Measurements from ENCODE around the gene HS3ST2. TPM values are rescaled to one million over a fixed set of nuclear protein-coding genes. Genes with fewer than 3 reads are reported as not detected.
"Not testable (repeated sequence)": the region's sequence is repeated elsewhere in the genome, so short reads cannot be mapped to it uniquely, and the experiment has no call there.

The HS3ST2 gene
- total RNA-seq, 2 donors from 2014 or later: 7.3 to 17.8 TPM

DNA sequence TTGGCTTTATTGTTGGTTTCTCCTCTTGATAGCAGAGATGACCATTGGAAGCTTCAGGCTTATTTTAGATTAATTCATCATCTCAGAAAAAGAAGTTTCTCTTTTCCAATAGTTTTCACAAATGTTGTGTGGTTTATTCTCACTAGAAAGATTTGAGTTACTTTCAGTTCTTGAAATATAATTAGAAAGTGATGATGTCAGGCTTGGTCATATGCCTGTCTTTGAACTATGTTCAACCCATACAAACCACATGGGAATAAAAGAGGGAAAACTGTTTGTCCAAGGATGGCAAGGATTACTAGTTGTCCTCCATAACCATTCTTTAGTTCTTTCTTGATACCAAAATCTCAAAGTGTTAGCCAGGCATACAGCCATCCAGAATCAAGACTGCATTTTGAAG is 3.7 kb upstream of the HS3ST2 start:
- Histone ChIP-seq H3K27me3 (replicated peaks; ENCODE audit: insufficient read depth) (no peaks in the 10 kb centered on the region), H3K36me3 (no peaks in the 10 kb centered on the region), H3K9me3 (no peaks in the 10 kb centered on the region), H3K27ac (no peak overlapping the region), H3K4me1 (ENCODE audit: control insufficient read depth in 1 of 2, low read depth in 2 of 2) (peaks cover 4% of the 10 kb centered on the region in 2 donors), H3K4me3 (no peak overlapping the region)
- no peak for DNase-seq (ENCODE audit: low spot score)
- ATAC-seq (ENCODE audit: insufficient number of reproducible peaks, low FRiP score, low read depth): no peak
- TF ChIP-seq, protein P1, sequence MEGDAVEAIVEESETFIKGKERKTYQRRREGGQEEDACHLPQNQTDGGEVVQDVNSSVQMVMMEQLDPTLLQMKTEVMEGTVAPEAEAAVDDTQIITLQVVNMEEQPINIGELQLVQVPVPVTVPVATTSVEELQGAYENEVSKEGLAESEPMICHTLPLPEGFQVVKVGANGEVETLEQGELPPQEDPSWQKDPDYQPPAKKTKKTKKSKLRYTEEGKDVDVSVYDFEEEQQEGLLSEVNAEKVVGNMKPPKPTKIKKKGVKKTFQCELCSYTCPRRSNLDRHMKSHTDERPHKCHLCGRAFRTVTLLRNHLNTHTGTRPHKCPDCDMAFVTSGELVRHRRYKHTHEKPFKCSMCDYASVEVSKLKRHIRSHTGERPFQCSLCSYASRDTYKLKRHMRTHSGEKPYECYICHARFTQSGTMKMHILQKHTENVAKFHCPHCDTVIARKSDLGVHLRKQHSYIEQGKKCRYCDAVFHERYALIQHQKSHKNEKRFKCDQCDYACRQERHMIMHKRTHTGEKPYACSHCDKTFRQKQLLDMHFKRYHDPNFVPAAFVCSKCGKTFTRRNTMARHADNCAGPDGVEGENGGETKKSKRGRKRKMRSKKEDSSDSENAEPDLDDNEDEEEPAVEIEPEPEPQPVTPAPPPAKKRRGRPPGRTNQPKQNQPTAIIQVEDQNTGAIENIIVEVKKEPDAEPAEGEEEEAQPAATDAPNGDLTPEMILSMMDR (IDR thresholded peaks at IDR 0.05): no peak

DNA sequence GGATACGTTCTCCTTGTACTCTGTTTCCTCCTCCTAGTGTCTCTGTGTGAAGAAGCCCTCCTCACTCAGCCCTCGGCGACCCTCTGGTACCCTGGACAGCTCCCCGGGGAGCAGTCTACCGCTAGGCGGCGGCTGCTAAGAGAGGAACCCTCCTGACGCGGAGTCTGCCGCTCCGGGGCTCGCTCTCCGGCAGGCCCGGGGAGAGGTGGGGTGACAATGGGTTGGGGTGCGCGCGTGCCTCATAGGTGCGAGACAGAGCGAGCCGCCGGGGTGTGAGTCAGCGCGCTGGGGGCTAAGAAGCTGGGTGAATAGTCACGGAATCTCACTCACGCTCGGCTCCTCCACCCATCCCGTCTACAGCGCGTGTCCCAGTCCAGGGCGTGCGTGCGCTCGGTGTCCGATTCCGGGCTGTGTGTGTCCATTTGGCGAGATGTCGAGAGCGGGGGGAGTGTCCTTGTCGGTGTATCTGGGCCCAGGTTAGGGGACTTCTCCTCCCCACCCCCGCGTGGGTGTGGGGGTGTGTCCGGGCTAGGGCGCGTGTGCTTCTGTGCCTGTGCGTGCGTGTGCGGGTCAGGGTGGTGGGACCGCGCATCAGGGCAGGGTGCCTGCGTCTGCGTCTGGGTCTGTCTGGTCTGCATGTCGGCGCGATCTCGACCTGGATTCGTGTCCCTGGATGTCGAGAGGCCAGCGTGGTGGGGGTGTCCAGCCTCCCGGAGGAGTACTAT is 577 bp upstream of the HS3ST2 start:
- no peaks in the 10 kb centered on the region for H3K36me3 ChIP-seq
- TF ChIP-seq, protein P1 (IDR thresholded peaks at IDR 0.05): peak; percentile 77
- H3K9me3 ChIP-seq: no peaks in the 10 kb centered on the region
- peak overlapping the region; percentile 79 for H3K4me3 ChIP-seq
- H3K27ac ChIP-seq: peak overlapping the region; percentile 45 to 48
- DNase-seq (ENCODE audit: low spot score) (peak; percentile 27), ATAC-seq (ENCODE audit: insufficient number of reproducible peaks, low FRiP score, low read depth) (no peak)
- no peaks in the 10 kb centered on the region for H3K27me3 ChIP-seq (replicated peaks; ENCODE audit: insufficient read depth)
- H3K4me1 ChIP-seq (ENCODE audit: control insufficient read depth in 1 of 2, low read depth in 2 of 2): peaks cover 6 to 12% of the 10 kb centered on the region in 2 donors

DNA sequence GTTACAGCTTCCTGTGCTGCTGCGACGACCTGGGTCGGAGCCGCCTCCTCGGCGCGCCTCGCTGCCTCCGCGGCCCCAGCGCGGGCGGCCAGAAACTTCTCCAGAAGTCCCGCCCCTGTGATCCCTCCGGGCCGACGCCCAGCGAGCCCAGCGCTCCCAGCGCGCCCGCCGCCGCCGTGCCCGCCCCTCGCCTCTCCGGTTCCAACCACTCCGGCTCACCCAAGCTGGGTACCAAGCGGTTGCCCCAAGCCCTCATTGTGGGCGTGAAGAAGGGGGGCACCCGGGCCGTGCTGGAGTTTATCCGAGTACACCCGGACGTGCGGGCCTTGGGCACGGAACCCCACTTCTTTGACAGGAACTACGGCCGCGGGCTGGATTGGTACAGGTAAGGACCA is 746 bp downstream of the HS3ST2 start:
- H3K4me1 ChIP-seq (ENCODE audit: control insufficient read depth in 1 of 2, low read depth in 2 of 2): peaks cover 6 to 12% of the 10 kb centered on the region in 2 donors
- no peaks in the 10 kb centered on the region for H3K27me3 ChIP-seq (replicated peaks; ENCODE audit: insufficient read depth)
- H3K4me3 ChIP-seq: peak overlapping the region; percentile 79
- TF ChIP-seq, protein P1 (IDR thresholded peaks at IDR 0.05): no peak
- ATAC-seq (ENCODE audit: insufficient number of reproducible peaks, low FRiP score, low read depth) (no peak), DNase-seq (ENCODE audit: low spot score) (no peak)
- peak overlapping the region; percentile 45 to 48 for H3K27ac ChIP-seq
- H3K9me3 ChIP-seq: no peaks in the 10 kb centered on the region
- H3K36me3 ChIP-seq: no peaks in the 10 kb centered on the region

DNA sequence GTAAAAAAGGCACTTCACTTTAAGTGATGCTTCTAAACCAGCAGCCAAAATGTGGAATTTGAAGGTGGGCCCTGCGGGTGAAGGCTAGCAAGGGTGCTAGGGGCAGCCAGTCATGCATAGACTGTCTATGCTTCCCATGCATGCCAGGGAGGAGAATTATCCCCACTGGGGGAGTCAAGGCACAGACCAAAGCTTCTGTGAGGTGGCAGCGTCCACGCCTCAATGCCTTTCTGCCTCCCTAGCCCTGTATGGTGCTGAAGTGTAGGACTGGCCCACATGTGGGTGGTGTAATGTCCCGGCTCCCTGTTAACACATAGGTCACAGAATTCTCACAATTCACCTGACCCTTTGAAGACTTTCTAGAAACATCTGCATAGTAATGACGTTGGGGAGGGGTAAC is 1.9 kb downstream of the HS3ST2 start:
- no peaks in the 10 kb centered on the region for H3K36me3 ChIP-seq
- DNase-seq (ENCODE audit: low spot score) (no peak), ATAC-seq (ENCODE audit: insufficient number of reproducible peaks, low FRiP score, low read depth) (no peak)
- peak overlapping the region; percentile 79 for H3K4me3 ChIP-seq
- peaks cover 3 to 8% of the 10 kb centered on the region in 2 donors for H3K4me1 ChIP-seq (ENCODE audit: control insufficient read depth in 1 of 2, low read depth in 2 of 2)
- H3K9me3 ChIP-seq: no peaks in the 10 kb centered on the region
- H3K27ac ChIP-seq: peak overlapping the region in 1 of 2 donors; percentile 21
- H3K27me3 ChIP-seq (replicated peaks; ENCODE audit: insufficient read depth): no peaks in the 10 kb centered on the region
- TF ChIP-seq, protein P1 (IDR thresholded peaks at IDR 0.05): no peak

DNA sequence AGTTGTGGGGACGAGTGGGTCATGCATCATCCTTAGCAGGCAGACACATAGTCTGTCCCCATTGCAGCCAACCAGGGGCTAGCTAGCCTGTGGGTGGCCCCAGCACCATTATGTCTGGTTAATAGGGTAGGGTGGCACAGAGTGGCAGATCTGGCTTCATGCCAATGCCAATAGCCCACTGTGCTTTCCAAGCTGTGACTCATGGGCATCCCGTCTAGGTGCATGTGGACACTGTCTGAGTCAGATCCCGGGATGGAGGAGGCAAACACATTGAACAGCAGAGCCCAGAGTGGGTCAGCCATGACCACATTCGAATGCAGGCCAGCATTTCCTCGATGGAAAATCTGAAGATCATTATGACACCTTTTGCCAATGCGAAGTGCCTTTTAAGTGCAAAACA is 2.5 kb downstream of the HS3ST2 start:
- H3K9me3 ChIP-seq: no peaks in the 10 kb centered on the region
- H3K27me3 ChIP-seq (replicated peaks; ENCODE audit: insufficient read depth): no peaks in the 10 kb centered on the region
- peak overlapping the region; percentile 79 for H3K4me3 ChIP-seq
- peak; percentile 22 for DNase-seq (ENCODE audit: low spot score)
- peaks cover 3 to 8% of the 10 kb centered on the region in 2 donors for H3K4me1 ChIP-seq (ENCODE audit: control insufficient read depth in 1 of 2, low read depth in 2 of 2)
- no peaks in the 10 kb centered on the region for H3K36me3 ChIP-seq
- H3K27ac ChIP-seq: no peak overlapping the region
- ATAC-seq (ENCODE audit: insufficient number of reproducible peaks, low FRiP score, low read depth): no peak
- TF ChIP-seq, protein P1 (IDR thresholded peaks at IDR 0.05): no peak

DNA sequence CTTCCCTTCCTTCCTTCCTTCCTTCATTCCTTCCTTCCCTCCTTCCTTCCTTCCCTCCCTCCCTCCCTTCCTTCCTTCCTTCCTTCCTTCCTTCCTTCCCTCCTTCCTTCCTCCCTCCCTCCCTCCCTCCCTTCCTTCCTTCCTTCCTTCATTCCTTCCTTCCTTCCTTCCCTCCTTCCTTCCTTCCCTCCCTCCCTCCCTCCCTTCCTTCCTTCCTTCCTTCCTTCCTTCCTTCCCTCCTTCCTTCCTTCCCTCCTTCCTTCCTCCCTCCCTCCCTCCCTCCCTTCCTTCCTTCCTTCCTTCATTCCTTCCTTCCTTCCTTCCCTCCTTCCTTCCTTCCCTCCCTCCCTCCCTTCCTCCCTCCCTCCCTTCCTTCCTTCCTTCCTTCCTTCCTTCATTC is 4.8 kb downstream of the HS3ST2 start:
- DNase-seq (ENCODE audit: low spot score); H3K9me3 ChIP-seq; ATAC-seq (ENCODE audit: insufficient number of reproducible peaks, low FRiP score, low read depth); H3K27ac ChIP-seq; H3K36me3 ChIP-seq; H3K27me3 ChIP-seq (replicated peaks; ENCODE audit: insufficient read depth); H3K4me1 ChIP-seq (ENCODE audit: control insufficient read depth in 1 of 2, low read depth in 2 of 2); H3K4me3 ChIP-seq: not testable (repeated sequence)

Data from thoracic aorta (tissue), 2 donors.